IMR-90 (cell line): Measurements from ENCODE around the gene ZBTB4. TPM values are rescaled to one million over a fixed set of nuclear protein-coding genes. Genes with fewer than 3 reads are reported as not detected.

Experiments used
- ATAC-seq: fragments of 200-7000 bp; cut with Tn5 transposase; 2 replicates; pipeline ENCODE4 v1.9.1; 2020; ENCODE audit warnings: low read depth, mild to moderate bottlenecking, moderate library complexity
- BruUV-seq: library from RNA; stranded (reverse); fragments of 400-500 nt; replicated peaks from 2 replicates; lab custom pipeline; 2021; lab: Mats Ljungman, UMichigan
- CTCF ChIA-PET: fragments of 300-600 bp; formaldehyde crosslinking; extraction: SDS; loops from one replicate; lab custom pipeline; 2021; ENCODE audit warnings: antibody characterized with exemption; lab: Yijun Ruan, JAX
- POLR2A ChIA-PET: fragments of 300-600 bp; sonication (Branson Sonifier 250); formaldehyde crosslinking; loops from one replicate; lab custom pipeline; 2022; ENCODE audit warnings: antibody characterized with exemption; ENCODE audit not compliant: unreplicated experiment; lab: Charles Lee
- DNase-seq: peaks from one replicate; pipeline ENCODE4 v3.0.0; 2013
- H2AFZ ChIP-seq: replicated peaks from 2 replicates; pipeline ENCODE3; 2013; ENCODE audit warnings: low read length, mild to moderate bottlenecking; ENCODE audit not compliant: poor library complexity
- H2AK5ac ChIP-seq: 2 replicates; pipeline ENCODE4 v1.6.1; 2013; ENCODE audit warnings: low read depth, low read length, inconsistent platforms
- H2AK9ac ChIP-seq: replicated peaks from 2 replicates; pipeline ENCODE3; 2013; ENCODE audit warnings: mild to moderate bottlenecking, low read depth, low read length, moderate library complexity; ENCODE audit not compliant: poor library complexity
- H2BK120ac ChIP-seq: 2 replicates; pipeline ENCODE4 v1.6.1; 2013; ENCODE audit warnings: low read depth, low read length, inconsistent platforms
- H2BK15ac ChIP-seq: 3 replicates; pipeline ENCODE4 v1.6.1; 2013; ENCODE audit warnings: low read depth, low read length, inconsistent platforms
- H2BK20ac ChIP-seq: 2 replicates; pipeline ENCODE4 v1.6.1; 2013; ENCODE audit warnings: low read depth, mild to moderate bottlenecking, inconsistent platforms, low read length, moderate library complexity
- H2BK5ac ChIP-seq: 2 replicates; pipeline ENCODE4 v1.6.1; 2013; ENCODE audit warnings: mild to moderate bottlenecking, low read depth, low read length, inconsistent platforms; ENCODE audit not compliant: poor library complexity, severe bottlenecking
- H3K14ac ChIP-seq: replicated peaks from 2 replicates; pipeline ENCODE4 v1.6.1; 2013; ENCODE audit warnings: low read depth, low read length, inconsistent platforms
- H3K18ac ChIP-seq: 2 replicates; pipeline ENCODE4 v1.6.1; 2013; ENCODE audit warnings: low read depth, low read length, control low read depth
- H3K23ac ChIP-seq: 2 replicates; pipeline ENCODE4 v1.6.1; 2013; ENCODE audit warnings: low read depth, low read length, inconsistent platforms
- H3K27ac ChIP-seq: 2 replicates; pipeline ENCODE4 v1.5.1; 2013; ENCODE audit warnings: mild to moderate bottlenecking, control low read depth, low read length; ENCODE audit not compliant: insufficient read depth
- H3K27me3 ChIP-seq: 2 replicates; pipeline ENCODE4 v1.6.1; 2013; ENCODE audit warnings: low read length; ENCODE audit not compliant: control insufficient read depth, insufficient read depth
- H3K36me3 ChIP-seq: 2 replicates; pipeline ENCODE4 v1.6.1; 2013; ENCODE audit warnings: low read length, mixed read lengths; ENCODE audit not compliant: control insufficient read depth, insufficient read depth
- H3K4ac ChIP-seq: 2 replicates; pipeline ENCODE4 v1.6.1; 2013; ENCODE audit warnings: low read depth, low read length, inconsistent platforms
- H3K4me1 ChIP-seq: 2 replicates; pipeline ENCODE4 v1.6.1; 2013; ENCODE audit warnings: low read length, mixed read lengths; ENCODE audit not compliant: control insufficient read depth, insufficient read depth
- H3K4me2 ChIP-seq: 2 replicates; pipeline ENCODE4 v1.6.1; 2013; ENCODE audit warnings: low read depth, mild to moderate bottlenecking, control low read depth, low read length, moderate library complexity
- H3K4me3 ChIP-seq: 2 replicates; pipeline ENCODE4 v1.5.1; 2013; ENCODE audit warnings: low read depth, mild to moderate bottlenecking, control low read depth, low read length, moderate library complexity; ENCODE audit not compliant: insufficient read depth
- H3K56ac ChIP-seq: 2 replicates; pipeline ENCODE4 v1.6.1; 2013; ENCODE audit warnings: low read length, inconsistent platforms; ENCODE audit not compliant: insufficient read depth; ENCODE audit errors: extremely low read depth
- H3K79me1 ChIP-seq, 2 experiments: 2 replicates each; pipeline ENCODE4 v1.6.1; 2013; ENCODE audit warnings: low read length in 2 of 2, inconsistent platforms in 1 of 2, low read depth in 1 of 2
- H3K9ac ChIP-seq: 2 replicates; pipeline ENCODE4 v1.6.1; 2013; ENCODE audit warnings: low read depth, low read length, control low read depth
- H3K9me1 ChIP-seq: 2 replicates; pipeline ENCODE4 v1.6.1; 2013; ENCODE audit warnings: low read length, inconsistent platforms; ENCODE audit not compliant: insufficient read depth
- H3K9me3 ChIP-seq: 2 replicates; pipeline ENCODE4 v1.6.1; 2013; ENCODE audit warnings: low read length; ENCODE audit not compliant: control insufficient read depth, insufficient read depth
- H4K20me1 ChIP-seq: 2 replicates; pipeline ENCODE4 v1.6.1; 2013; ENCODE audit warnings: low read length, inconsistent platforms; ENCODE audit not compliant: insufficient read depth
- H4K5ac ChIP-seq: 2 replicates; pipeline ENCODE4 v1.6.1; 2013; ENCODE audit warnings: mild to moderate bottlenecking, low read depth, low read length, control low read depth
- H4K8ac ChIP-seq, 2 experiments: 2 replicates each; pipeline ENCODE4 v1.6.1; 2013; ENCODE audit warnings: low read depth in 2 of 2, low read length in 2 of 2, control low read depth in 1 of 2, inconsistent platforms in 1 of 2
- H4K91ac ChIP-seq: 2 replicates; pipeline ENCODE4 v1.6.1; 2013; ENCODE audit warnings: low read depth, low read length, inconsistent platforms; ENCODE audit not compliant: insufficient read depth
- MAFK ChIP-seq: IDR thresholded peaks from 2 replicates; pipeline ENCODE4 v1.6.1; 2012; ENCODE audit warnings: low read depth, low read length, improper control_type of control experiment
- MAZ ChIP-seq: IDR thresholded peaks from 2 replicates; pipeline ENCODE4 v1.6.1; 2012; ENCODE audit warnings: low read depth, mild to moderate bottlenecking, low read length, improper control_type of control experiment, moderate library complexity, borderline replicate concordance
- POLR2A ChIP-seq: IDR thresholded peaks from 2 replicates; pipeline ENCODE4 v1.6.1; 2012; ENCODE audit warnings: mild to moderate bottlenecking, low read depth, low read length
- RCOR1 ChIP-seq: IDR thresholded peaks from 2 replicates; pipeline ENCODE4 v1.6.1; 2012; ENCODE audit warnings: mild to moderate bottlenecking, low read length, improper control_type of control experiment; ENCODE audit not compliant: insufficient replicate concordance
- WGBS, 2 experiments: methylation state at CpG; one replicate each; pipeline versions ENCODE4 v1.1.5 to v1.1.7; 2013; ENCODE audit warnings: missing lambda C conversion rate in 2 of 2; ENCODE audit not compliant: insufficient read length in 1 of 2; ENCODE audit errors: extremely low coverage in 2 of 2; 5-methylcytosine and 5-hydroxymethylcytosine counted together
- dilution Hi-C: fragments of 300-500 bp; cut with HindIII; formaldehyde crosslinking; loops from one replicate; pipeline ENCODE4 v1.14.3; 2018; ENCODE audit warnings: low sequenced_read_pairs; ENCODE audit not compliant: unreplicated experiment
- in situ Hi-C: fragments of 300-500 bp; cut with MboI; formaldehyde crosslinking; loops from 3 replicates; pipeline ENCODE4 v1.14.3; 2019; ENCODE audit warnings: low sequenced_read_pairs, inconsistent platforms, mixed read lengths
- intact Hi-C: fragments of 100-400 bp; cut with micrococcal nuclease; formaldehyde crosslinking; loops from 2 replicates; pipeline ENCODE4 v1.10.0; 2022
- polyA plus RNA-seq, 3 experiments: library from polyadenylated mRNA; depleted of rRNA; stranded (reverse); fragments of >200 nt; gene quantifications; 2 replicates each; pipeline ENCODE4 v1.2.3, GENCODE V29; 2012; ENCODE audit warnings: low replicate concordance in 1 of 3
- total RNA-seq: library from RNA; depleted of rRNA; stranded (reverse); fragments of >200 nt; gene quantifications from 2 replicates; pipeline ENCODE4 v1.2.3, GENCODE V29; 2012

The ZBTB4 gene
- total and polyA plus RNA-seq, 2 of the 4 experiments (the other 2 are of a cell fraction), result 6.3 to 20.3 TPM

DNA sequence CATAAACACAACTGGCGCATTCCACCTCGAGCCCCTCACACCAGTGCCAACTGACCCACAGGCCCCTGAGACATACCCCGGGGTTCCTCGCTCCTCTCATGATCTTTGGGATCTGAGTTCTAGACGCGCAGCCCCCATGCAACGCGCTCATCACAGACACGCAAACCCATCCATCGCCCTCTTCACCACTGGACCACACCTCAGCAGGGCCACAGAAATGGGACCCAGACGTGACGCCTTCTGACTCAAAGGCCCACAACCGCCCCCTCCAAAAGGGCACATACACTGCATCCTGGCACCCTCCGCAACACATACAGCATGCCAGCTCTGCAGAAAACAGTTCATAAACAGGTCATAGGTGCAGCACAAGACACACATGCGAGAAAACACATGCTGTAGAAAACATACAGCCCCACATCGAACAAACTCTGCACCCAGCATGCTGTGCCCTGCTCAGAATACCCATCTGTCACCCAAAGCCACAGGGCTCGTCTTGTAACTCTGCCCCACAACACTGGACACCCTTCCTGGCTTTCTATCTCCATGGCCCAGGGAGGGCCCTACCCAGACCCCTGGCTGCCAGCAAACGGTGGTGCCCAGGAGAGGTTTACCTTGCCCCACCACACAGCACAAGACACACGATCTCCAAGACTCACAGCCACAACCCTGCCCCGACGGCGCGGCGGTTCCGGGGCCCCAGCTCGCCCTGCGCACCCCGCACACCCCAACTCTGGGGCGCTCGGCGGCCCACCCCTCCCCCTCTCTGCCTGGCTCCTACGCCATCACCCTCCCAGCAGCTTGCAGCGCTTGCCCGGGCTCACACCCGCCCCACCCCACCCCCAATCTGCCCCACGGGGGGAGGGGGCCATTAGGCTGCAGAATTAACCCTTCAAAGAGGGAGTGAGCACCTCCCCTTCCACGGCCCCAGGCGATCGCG lies 887 bp downstream of the ZBTB4 start:
- peak overlapping the region; percentile 98 for H2AK9ac ChIP-seq

More for the DNA sequence above, 887 bp downstream of the ZBTB4 start:
- peak overlapping the region; percentile 94 for H3K9ac ChIP-seq
- H2BK15ac ChIP-seq, result peak overlapping the region; percentile 31; the same call in 1 of the 3 replicates
- ChIA-PET POLR2A (interaction anchor here (0.6 to 1.0 kb wide), 5 partner anchors 18 to 1001 kb away, joined by 3 to 8 read pairs (median 4); partner anchors contain the start of gene CHRNB1), CTCF (no interaction called here)
- peak overlapping the region; percentile 88 for H4K5ac ChIP-seq
- H3K23ac ChIP-seq, result peak overlapping the region; percentile 81
- peak overlapping the region; percentile 55 to 73; a peak in 3 of 4 replicates for H4K8ac ChIP-seq
- H3K14ac ChIP-seq, result peak overlapping the region; percentile 74
- no TSS peak for BruUV-seq
- peak overlapping the region; percentile 86 for H2BK5ac ChIP-seq
- peak overlapping the region; percentile 94 for H4K91ac ChIP-seq
- H4K20me1 ChIP-seq, result peaks cover 53% of the 10 kb centered on the region
- peak overlapping the region; percentile 48; the same call in 1 of the 2 replicates for H2BK20ac ChIP-seq
- peak overlapping the region; percentile 71 for H2BK120ac ChIP-seq
- H3K36me3 ChIP-seq, result peaks cover 5% of the 10 kb centered on the region; the same call in 1 of the 2 replicates
- H3K4me3 ChIP-seq, result peak overlapping the region; percentile 76
- WGBS, 2 experiments, result 31% methylated on average over 18 of the region's 40 CpGs; no CpG with 5 or more reads in 1 of the 2 experiments
- intact Hi-C loops, result loop anchor here (2.0 kb wide), 1 partner anchor 128 kb away; no protein-coding TSS in a partner anchor
- H3K27me3 ChIP-seq, result no peaks in the 10 kb centered on the region
- H3K4me1 ChIP-seq, result peaks cover 26% of the 10 kb centered on the region
- H3K18ac ChIP-seq, result peak overlapping the region; percentile 83
- H2AK5ac ChIP-seq, result peak overlapping the region; percentile 85
- H2AFZ ChIP-seq, result peak overlapping the region; percentile 88
- DNase-seq (peak; percentile 18), ATAC-seq (peak; percentile 22)
- H3K79me1 ChIP-seq, result peaks cover 5 to 72% of the 10 kb centered on the region in 2 experiments; a peak in 3 of 4 replicates
- peak overlapping the region; percentile 93 for H3K4ac ChIP-seq
- dilution Hi-C loops, result no loop called here
- peak overlapping the region; percentile 84 for H3K56ac ChIP-seq
- H3K9me3 ChIP-seq, result no peaks in the 10 kb centered on the region
- peaks cover 25% of the 10 kb centered on the region for H3K9me1 ChIP-seq
- TF ChIP-seq MAZ (peak; percentile 62), MAFK (no peak), RCOR1 (peak; percentile 9), POLR2A (peak; percentile 41; the same call in 1 of the 2 replicates)
- peak overlapping the region; percentile 85 for H3K4me2 ChIP-seq
- peak overlapping the region; percentile 91 for H3K27ac ChIP-seq
- in situ Hi-C loops, result no loop called here
